H1 (cell line): ENCODE data around the gene PTPRD. TPM values are rescaled to one million over a fixed set of nuclear protein-coding genes. Genes with fewer than 3 reads are reported as not detected.

ENCODE experiments used
- CTCF ChIA-PET: fragments of 300-600 bp; sonication (Branson Sonifier 250); formaldehyde crosslinking; loops from one replicate; lab custom pipeline; 2021; ENCODE audit not compliant: partially characterized antibody; lab: Charles Lee
- POLR2A ChIA-PET: fragments of 300-600 bp; sonication (Branson Sonifier 250); formaldehyde crosslinking; loops from one replicate; lab custom pipeline; 2021; ENCODE audit warnings: inconsistent platforms; ENCODE audit not compliant: partially characterized antibody; lab: Charles Lee
- DNase-seq, 2 experiments: peaks; one replicate each; pipeline versions ENCODE4 v3.0.0 to v3.0.0-alpha.2; 2010 to 2022; ENCODE audit warnings: low spot score in 2 of 2, low read depth in 1 of 2, mixed read lengths in 1 of 2
- FAIRE-seq: peaks from 2 replicates; lab custom pipeline; 2011; peaks lifted over from hg19 to GRCh38; lab: Jason Lieb, UNC
- H2AFZ ChIP-seq: 2 replicates; pipeline ENCODE4 v1.8.1; 2012; ENCODE audit warnings: low read length, inconsistent platforms
- H2AK5ac ChIP-seq: 2 replicates; pipeline ENCODE4 v1.6.1; 2013; ENCODE audit warnings: low read depth, low read length
- H2BK120ac ChIP-seq: replicated peaks from 2 replicates; pipeline ENCODE3; 2013; ENCODE audit warnings: low read depth, low read length, inconsistent platforms
- H2BK12ac ChIP-seq: 2 replicates; pipeline ENCODE4 v1.6.1; 2013; ENCODE audit warnings: low read depth, low read length
- H2BK15ac ChIP-seq: 2 replicates; pipeline ENCODE4 v1.6.1; 2013; ENCODE audit warnings: low read length
- H2BK20ac ChIP-seq: 2 replicates; pipeline ENCODE4 v1.6.1; 2013; ENCODE audit warnings: low read length
- H2BK5ac ChIP-seq: 2 replicates; pipeline ENCODE4 v1.6.1; 2013; ENCODE audit warnings: low read depth, low read length
- H3K14ac ChIP-seq: 2 replicates; pipeline ENCODE4 v1.6.1; 2013; ENCODE audit warnings: inconsistent platforms; ENCODE audit not compliant: insufficient read length
- H3K18ac ChIP-seq: 2 replicates; pipeline ENCODE4 v1.6.1; 2013; ENCODE audit warnings: low read length; ENCODE audit errors: extremely low read depth
- H3K23ac ChIP-seq: 2 replicates; pipeline ENCODE4 v1.6.1; 2013; ENCODE audit warnings: inconsistent platforms; ENCODE audit not compliant: insufficient read length
- H3K23me2 ChIP-seq: 2 replicates; pipeline ENCODE4 v1.6.1; 2013; ENCODE audit warnings: low read depth, low read length
- H3K27ac ChIP-seq: 2 replicates; pipeline ENCODE4 v1.6.1; 2011; ENCODE audit warnings: low read depth, low read length, inconsistent platforms
- H3K27me3 ChIP-seq, 4 experiments: replicated peaks in 1 of 4; 1 replicate in 1 of 4; 2 replicates in 3 of 4; pipeline versions ENCODE4 v1.6.1 to v1.8.1; 2011 to 2013; ENCODE audit warnings: low read length in 3 of 4, mild to moderate bottlenecking in 3 of 4, inconsistent platforms in 2 of 4, mixed read lengths in 2 of 4, moderate library complexity in 1 of 4; ENCODE audit not compliant: control insufficient read depth in 3 of 4, insufficient read depth in 3 of 4; ENCODE audit errors: extremely low read depth in 1 of 4
- H3K36me3 ChIP-seq, 4 experiments: 2 replicates each; pipeline versions ENCODE4 v1.6.1 to v1.8.1; 2011 to 2013; ENCODE audit warnings: mild to moderate bottlenecking in 4 of 4, low read length in 3 of 4, moderate library complexity in 2 of 4, control low read depth in 1 of 4, inconsistent platforms in 1 of 4; ENCODE audit not compliant: insufficient read depth in 4 of 4, control insufficient read depth in 2 of 4
- H3K4ac ChIP-seq: replicated peaks from 2 replicates; pipeline ENCODE3; 2013; ENCODE audit warnings: low read length, low read depth, mixed read lengths, inconsistent platforms; ENCODE audit not compliant: insufficient read length
- H3K4me1 ChIP-seq, 4 experiments: replicated peaks in 1 of 4; 1 replicate in 1 of 4; 2 replicates in 3 of 4; pipeline versions ENCODE4 v1.6.1 to v1.8.1; 2011 to 2013; ENCODE audit warnings: low read length in 3 of 4, inconsistent platforms in 2 of 4, mixed read lengths in 1 of 4; ENCODE audit not compliant: insufficient read depth in 4 of 4, control insufficient read depth in 3 of 4
- H3K4me2 ChIP-seq, 2 experiments: 2 replicates each; pipeline versions ENCODE4 v1.6.1 to v1.8.1; 2011 to 2013; ENCODE audit warnings: low read depth in 2 of 2, low read length in 2 of 2, control low read depth in 1 of 2, inconsistent platforms in 1 of 2, mild to moderate bottlenecking in 1 of 2; ENCODE audit not compliant: insufficient read depth in 1 of 2
- H3K4me3 ChIP-seq, 4 experiments: fragments of 200-600, 300-600 bp in 1 of 4; sonication (generic), shearing (Covaris generic), sonication (Bioruptor Twin) in 1 of 4; 2 replicates each; pipeline versions ENCODE4 v1.5.1 to v1.8.1; 2011 to 2016; ENCODE audit warnings: low read length in 4 of 4, low read depth in 3 of 4, control low read depth in 2 of 4, inconsistent platforms in 2 of 4, mild to moderate bottlenecking in 2 of 4, mixed read lengths in 1 of 4, moderate library complexity in 1 of 4; ENCODE audit not compliant: insufficient read depth in 2 of 4; ENCODE audit errors: extremely low read depth in 1 of 4
- H3K56ac ChIP-seq: replicated peaks from 2 replicates; pipeline ENCODE3; 2013; ENCODE audit warnings: low read depth, mild to moderate bottlenecking, mixed read lengths, low read length, inconsistent platforms; ENCODE audit not compliant: insufficient read length
- H3K79me1 ChIP-seq: 2 replicates; pipeline ENCODE4 v1.6.1; 2013; ENCODE audit warnings: low read depth, low read length, control low read depth
- H3K79me2 ChIP-seq, 2 experiments: 2 replicates each; pipeline versions ENCODE4 v1.6.1 to v1.8.1; 2012 to 2013; ENCODE audit warnings: low read length in 2 of 2, mild to moderate bottlenecking in 2 of 2, inconsistent platforms in 1 of 2; ENCODE audit not compliant: insufficient read depth in 2 of 2, control insufficient read depth in 1 of 2
- H3K9ac ChIP-seq, 4 experiments: replicated peaks in 1 of 4; 1 replicate in 1 of 4; 2 replicates in 3 of 4; pipeline versions ENCODE4 v1.6.1 to v1.8.1; 2011 to 2013; ENCODE audit warnings: low read depth in 3 of 4, low read length in 3 of 4, control low read depth in 2 of 4, mild to moderate bottlenecking in 2 of 4, moderate library complexity in 2 of 4, inconsistent platforms in 1 of 4; ENCODE audit errors: extremely low read depth in 1 of 4
- H3K9me3 ChIP-seq, 2 experiments: 2 replicates each; pipeline versions ENCODE4 v1.6.1 to v1.8.1; 2012 to 2013; ENCODE audit warnings: mild to moderate bottlenecking in 2 of 2, moderate library complexity in 2 of 2, control low read depth in 1 of 2, inconsistent platforms in 1 of 2, low read depth in 1 of 2, low read length in 1 of 2, mixed read lengths in 1 of 2; ENCODE audit not compliant: insufficient read depth in 2 of 2
- H4K20me1 ChIP-seq, 2 experiments: replicated peaks in 1 of 2; 2 replicates each; pipeline versions ENCODE3 to v1.8.1; 2011 to 2013; ENCODE audit warnings: inconsistent platforms in 2 of 2, low read length in 2 of 2, mild to moderate bottlenecking in 1 of 2; ENCODE audit not compliant: insufficient read depth in 2 of 2, control insufficient read depth in 1 of 2
- H4K5ac ChIP-seq: 2 replicates; pipeline ENCODE4 v1.6.1; 2013; ENCODE audit warnings: low read length, low read depth, mixed read lengths, inconsistent platforms; ENCODE audit not compliant: insufficient read length
- H4K8ac ChIP-seq: 2 replicates; pipeline ENCODE4 v1.8.0; 2013; ENCODE audit warnings: mild to moderate bottlenecking, moderate library complexity, low read length, inconsistent platforms; ENCODE audit not compliant: insufficient read depth; ENCODE audit errors: extremely low read depth
- H4K91ac ChIP-seq: replicated peaks from 2 replicates; pipeline ENCODE3; 2013; ENCODE audit warnings: low read length, mixed read lengths, inconsistent platforms; ENCODE audit not compliant: insufficient read length
- BACH1 ChIP-seq: IDR thresholded peaks from 2 replicates; pipeline ENCODE4 v1.6.1; 2012; ENCODE audit warnings: low read length, improper control_type of control experiment
- JUND ChIP-seq: IDR thresholded peaks from 2 replicates; pipeline ENCODE4 v1.6.1; 2011; ENCODE audit warnings: mild to moderate bottlenecking, improper control_type of control experiment, low read length
- SP1 ChIP-seq: IDR thresholded peaks from 2 replicates; pipeline ENCODE4 v1.6.1; 2011; ENCODE audit warnings: low read depth, low read length
- polyA plus RNA-seq, 7 experiments: library from polyadenylated mRNA; depleted of rRNA in 3 of 7; stranded (reverse) in 5 of 7; unstranded in 2 of 7; fragments of >200 nt in 5 of 7; fragments of 200-250 nt in 2 of 7; gene quantifications; 1 replicate in 5 of 7; 2 replicates in 1 of 7; 4 replicates in 1 of 7; pipeline versions ENCODE4 v1.2.1 to v1.2.3, GENCODE V29; 2011 to 2013; ENCODE audit warnings: missing spikeins in 2 of 7, mixed read lengths in 2 of 7
- total RNA-seq: library from RNA; stranded (reverse); fragmentation: NEBNext Ultra II Directional; extraction: Animal tissue kit (Norgen Biotek cat#: 25700); gene quantifications from 2 replicates; pipeline ENCODE4 v1.2.1, GENCODE V29; 2021

PTPRD gene
- total and polyA plus RNA-seq, 2 of the 8 experiments (the other 6 are each of a cell fraction or from before 2014, with no cell fraction given): 17.2 to 77.0 TPM

DNA sequence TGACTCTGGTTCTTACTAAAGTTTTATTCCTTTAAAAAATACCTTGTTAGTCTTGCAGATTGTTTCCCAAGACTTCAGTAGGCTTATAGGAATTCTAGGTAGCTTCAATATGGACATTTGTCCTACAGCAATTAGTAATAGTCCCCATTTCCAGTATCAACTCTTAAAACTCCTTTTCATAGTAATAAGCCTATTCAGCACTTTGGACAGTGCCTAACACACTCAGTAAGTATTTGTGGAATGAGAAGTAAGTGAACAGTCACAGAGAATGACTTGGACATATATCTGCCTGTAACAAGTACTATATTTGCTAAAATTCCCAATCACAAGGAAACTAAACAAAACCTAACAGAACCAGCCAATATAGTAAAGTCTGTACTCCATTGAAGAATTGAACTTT lies 1521.4 kb downstream of the PTPRD start:
- H4K5ac ChIP-seq: no peak overlapping the region
- H4K20me1 ChIP-seq: no peaks in the 10 kb centered on the region
- H3K23me2 ChIP-seq: no peaks in the 10 kb centered on the region
- H3K18ac ChIP-seq: no peak overlapping the region
- no peak overlapping the region for H2BK5ac ChIP-seq
- H3K79me1 ChIP-seq: no peaks in the 10 kb centered on the region
- H3K9me3 ChIP-seq: no peaks in the 10 kb centered on the region
- H3K56ac ChIP-seq: no peak overlapping the region
- no peaks in the 10 kb centered on the region for H3K36me3 ChIP-seq
- H2AFZ ChIP-seq: no peak overlapping the region
- TF ChIP-seq SP1 (no peak), JUND (no peak), BACH1 (no peak)
- TF ChIP-seq, all 59 proteins: peak for 0
- ChIA-PET POLR2A (no interaction called here), CTCF (no interaction called here)
- no peaks in the 10 kb centered on the region for H3K4me1 ChIP-seq
- H3K23ac ChIP-seq: no peak overlapping the region
- H3K14ac ChIP-seq: no peak overlapping the region
- H2BK15ac ChIP-seq: no peak overlapping the region
- no peak overlapping the region for H3K4me3 ChIP-seq
- DNase-seq: no peak
- H3K4me2 ChIP-seq: no peak overlapping the region
- no peaks in the 10 kb centered on the region for H3K27me3 ChIP-seq
- H3K27ac ChIP-seq: no peak overlapping the region
- H2BK20ac ChIP-seq: no peak overlapping the region
- H3K4ac ChIP-seq: no peak overlapping the region
- no peak overlapping the region for H3K9ac ChIP-seq
- no peak overlapping the region for H4K8ac ChIP-seq
- H2AK5ac ChIP-seq: no peak overlapping the region
- H3K79me2 ChIP-seq: no peaks in the 10 kb centered on the region
- FAIRE-seq: no peak
- no peak overlapping the region for H2BK12ac ChIP-seq
- no peak overlapping the region for H4K91ac ChIP-seq
- H2BK120ac ChIP-seq: no peak overlapping the region
